HepG2 (cell line): ENCODE measurements around the gene EPHX1. TPM values are rescaled to one million over a fixed set of nuclear protein-coding genes. Genes with fewer than 3 reads are reported as not detected.
"Not testable (repeated sequence)": the region's sequence is repeated elsewhere in the genome, so short reads cannot be mapped to it uniquely, and the experiment has no call there.

Source experiments
- ATAC-seq: fragments of 200-7000 bp; cut with Tn5 transposase; 3 replicates; pipeline ENCODE4 v1.9.1; 2020; ENCODE audit warnings: mild to moderate bottlenecking, moderate library complexity
- BruUV-seq: library from RNA; stranded (reverse); fragments of 400-500 nt; replicated peaks from 2 replicates; lab custom pipeline; 2021; lab: Mats Ljungman, UMichigan
- CTCF ChIA-PET: fragments of 300-600 bp; formaldehyde crosslinking; extraction: SDS; loops from one replicate; lab custom pipeline; 2021; ENCODE audit warnings: low total read pairs, inconsistent platforms, low intra/inter-chr PET ratio; lab: Yijun Ruan, JAX
- POLR2A ChIA-PET: fragments of 350-600 bp; sonication (Branson Sonifier 250); formaldehyde crosslinking; loops from one replicate; lab custom pipeline; 2020; ENCODE audit warnings: antibody characterized with exemption, inconsistent platforms; lab: Yijun Ruan, JAX
- DNase-seq: peaks from one replicate; pipeline ENCODE4 v3.0.0-alpha.2; 2015; ENCODE audit warnings: low spot score
- FAIRE-seq: peaks from 3 replicates; lab custom pipeline; 2011; peaks lifted over from hg19 to GRCh38; lab: Jason Lieb, UNC
- H2AFZ ChIP-seq: one replicate; pipeline ENCODE4 v1.6.1; 2011; ENCODE audit warnings: low read length, inconsistent platforms
- H3K27ac ChIP-seq: fragments of 300-600 bp; 3 replicates; pipeline ENCODE4 v1.8.0; 2011; ENCODE audit warnings: mixed run types, mild to moderate bottlenecking, mixed read lengths, low read length, inconsistent platforms; ENCODE audit not compliant: insufficient read depth; ENCODE audit errors: extremely low read length
- H3K27me3 ChIP-seq, 2 experiments: fragments of 200-600 bp in 1 of 2; 2 replicates in 1 of 2; 3 replicates in 1 of 2; pipeline versions ENCODE4 v1.6.0 to v1.8.0; 2011; ENCODE audit warnings: low read length in 2 of 2, mild to moderate bottlenecking in 2 of 2, moderate library complexity in 2 of 2, inconsistent platforms in 1 of 2; ENCODE audit not compliant: insufficient read depth in 2 of 2, control insufficient read depth in 1 of 2
- H3K36me3 ChIP-seq, 2 experiments: fragments of 200-600 bp in 1 of 2; replicated peaks in 1 of 2; 2 replicates in 1 of 2; 3 replicates in 1 of 2; pipeline versions ENCODE4 v1.5.1 to v1.8.0; 2011; ENCODE audit warnings: low read length in 2 of 2, inconsistent platforms in 1 of 2; ENCODE audit not compliant: insufficient read depth in 2 of 2, control insufficient read depth in 1 of 2
- H3K4me1 ChIP-seq: 2 replicates; pipeline ENCODE4 v1.5.1; 2012; ENCODE audit warnings: low read length, inconsistent platforms; ENCODE audit not compliant: insufficient read depth
- H3K4me2 ChIP-seq: 2 replicates; pipeline ENCODE4 v1.6.0; 2011; ENCODE audit warnings: low read depth, low read length, inconsistent platforms
- H3K4me3 ChIP-seq, 3 experiments: fragments of 200-600 bp in 1 of 3; sonication (generic), shearing (Covaris generic) in 1 of 3; replicated peaks in 1 of 3; 2 replicates each; pipeline ENCODE4 v1.5.1; 2011 to 2016; ENCODE audit warnings: low read length in 3 of 3, inconsistent platforms in 2 of 3, low read depth in 2 of 3, mild to moderate bottlenecking in 2 of 3, control low read depth in 1 of 3, mixed read lengths in 1 of 3; ENCODE audit not compliant: insufficient read depth in 1 of 3
- H3K79me2 ChIP-seq: one replicate; pipeline ENCODE4 v1.6.1; 2011; ENCODE audit warnings: low read length, inconsistent platforms; ENCODE audit not compliant: insufficient read depth
- H3K9ac ChIP-seq: 2 replicates; pipeline ENCODE4 v1.6.0; 2011; ENCODE audit warnings: mild to moderate bottlenecking, low read depth, low read length, inconsistent platforms; ENCODE audit not compliant: insufficient read depth
- H3K9me3 ChIP-seq: 2 replicates; pipeline ENCODE4 v1.5.1; 2012; ENCODE audit warnings: mild to moderate bottlenecking, low read length
- H4K20me1 ChIP-seq: 2 replicates; pipeline ENCODE4 v1.6.0; 2011; ENCODE audit warnings: inconsistent platforms, mild to moderate bottlenecking, low read length, moderate library complexity; ENCODE audit not compliant: insufficient read depth
- JUN ChIP-seq: sonication (generic); formaldehyde crosslinking; IDR thresholded peaks from 2 replicates; pipeline ENCODE4 v1.4.0; 2020; ENCODE audit warnings: mild to moderate bottlenecking, missing genetic modification reagents
- NFYB ChIP-seq: sonication (generic); formaldehyde crosslinking; IDR thresholded peaks from 2 replicates; pipeline ENCODE4 v1.4.0; 2020; ENCODE audit warnings: missing genetic modification reagents
- ZNF232 ChIP-seq: sonication (generic); formaldehyde crosslinking; IDR thresholded peaks from 2 replicates; pipeline ENCODE4 v1.4.0; 2020; ENCODE audit warnings: missing genetic modification reagents, borderline replicate concordance
- WGBS: methylation state at CpG from one replicate; pipeline ENCODE4 v1.1.6; 2017; ENCODE audit warnings: low lambda C conversion rate; 5-methylcytosine and 5-hydroxymethylcytosine counted together
- in situ Hi-C: cut with HindIII; loops from 2 replicates; pipeline ENCODE4 v1.10.0; 2017; ENCODE audit warnings: low pct_unique_long_range_greater_than_20kb; ENCODE audit not compliant: extremely low pct_ligation_motif_present
- intact Hi-C: fragments of 100-400 bp; cut with micrococcal nuclease; formaldehyde crosslinking; loops from one replicate; pipeline ENCODE4 v1.10.0; 2022; ENCODE audit not compliant: unreplicated experiment
- polyA plus RNA-seq, 8 experiments: library from polyadenylated mRNA; depleted of rRNA in 3 of 8; stranded (reverse) in 7 of 8; unstranded in 1 of 8; fragments of >200 nt; fragmentation: Illumina TruSeq in 4 of 8; extraction: Trizol in 4 of 8; gene quantifications; 2 replicates each; pipeline versions ENCODE4 v1.2.1 to v1.2.3, GENCODE V29; 2011 to 2016; ENCODE audit warnings: low read depth in 4 of 8, missing spikeins in 1 of 8, mixed read lengths in 1 of 8; ENCODE audit not compliant: insufficient read depth in 1 of 8
- total RNA-seq, 5 experiments: library from RNA; depleted of rRNA; stranded (reverse); fragments of >200 nt; fragmentation: Illumina TruSeq; extraction: Trizol; gene quantifications; 2 replicates each; pipeline ENCODE4 v1.2.3, GENCODE V29; 2016; ENCODE audit warnings: low read depth in 1 of 5
- TF ChIP-seq, protein P1 (sequence below): sonication (generic); formaldehyde crosslinking; IDR thresholded peaks from 2 replicates; pipeline ENCODE4 v1.8.1; 2023; ENCODE audit warnings: mild to moderate bottlenecking, moderate library complexity, missing genetic modification reagents

The EPHX1 gene
- total and polyA plus RNA-seq, 2 of the 13 experiments (the other 11 are each of a cell fraction or from before 2014, with no cell fraction given): 27.7 to 36.5 TPM

- no peak for TF ChIP-seq JUN (CRISPR knock-in tag)
- TF ChIP-seq, all 625 proteins: peak for 89
Measured at GRCh38 chr1:225809842-225810578, at the start of gene EPHX1 (continued).

DNA sequence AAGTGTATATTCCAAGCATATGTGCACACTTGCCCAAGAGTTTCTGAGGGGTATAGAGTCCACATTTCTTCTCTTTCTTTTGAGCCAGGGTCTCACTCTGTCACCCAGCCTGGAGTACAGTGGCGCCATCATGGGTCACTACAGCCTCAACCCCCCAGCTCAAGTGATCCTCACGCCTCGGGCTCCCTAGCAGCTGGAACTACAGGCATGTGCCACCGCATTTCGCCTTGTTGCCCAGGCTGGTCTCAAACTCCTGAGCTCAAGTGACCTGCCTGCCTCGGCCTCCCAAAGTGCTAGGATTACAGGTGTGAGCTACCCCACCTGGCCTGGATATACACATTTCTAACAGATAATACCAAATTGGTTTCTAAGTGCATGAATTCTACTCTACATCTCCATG is 49.4 kb upstream of the EPHX1 start:
- no peaks in the 10 kb centered on the region for H3K9me3 ChIP-seq
- H4K20me1 ChIP-seq: no peaks in the 10 kb centered on the region
- TF ChIP-seq NFYB (no peak), ZNF232 (CRISPR knock-in tag) (no peak)
- TF ChIP-seq, protein P1, sequence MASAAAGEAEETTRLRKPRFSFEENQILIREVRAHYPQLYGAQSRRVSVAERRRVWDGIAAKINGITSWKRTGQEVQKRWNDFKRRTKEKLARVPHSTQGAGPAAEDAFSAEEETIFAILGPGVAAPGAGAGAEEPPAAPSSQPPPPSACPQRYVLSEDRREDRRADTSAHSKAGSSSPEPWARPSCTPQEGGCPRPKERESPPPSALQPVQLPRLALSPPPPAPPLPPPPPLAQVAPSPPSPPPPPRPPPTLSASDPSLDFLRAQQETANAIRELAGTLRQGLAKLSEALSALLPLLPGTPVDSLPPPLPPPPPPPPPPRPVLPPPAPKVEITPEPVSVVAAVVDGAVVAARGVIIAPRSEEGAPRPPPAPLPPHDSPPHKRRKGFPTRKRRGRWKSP (CRISPR knock-in tag): no peak
- ChIA-PET CTCF (no interaction called here), POLR2A (no interaction called here)
- peaks cover 55% of the 10 kb centered on the region for H3K4me1 ChIP-seq
- H3K79me2 ChIP-seq: no peaks in the 10 kb centered on the region
- intact Hi-C loops (no loop called here), in situ Hi-C loops (no loop called here)
- H3K9ac ChIP-seq: no peak overlapping the region
- no peak overlapping the region for H2AFZ ChIP-seq
- no peaks in the 10 kb centered on the region for H3K27me3 ChIP-seq
- H3K4me2 ChIP-seq: no peak overlapping the region
- no peak overlapping the region for H3K27ac ChIP-seq
- ATAC-seq (no peak), DNase-seq (no peak), FAIRE-seq (no peak)
- 97% methylated on average over 6 of the region's 6 CpGs for WGBS
- no peaks in the 10 kb centered on the region for H3K36me3 ChIP-seq
- no TSS peak for BruUV-seq
- H3K4me3 ChIP-seq: no peak overlapping the region

DNA sequence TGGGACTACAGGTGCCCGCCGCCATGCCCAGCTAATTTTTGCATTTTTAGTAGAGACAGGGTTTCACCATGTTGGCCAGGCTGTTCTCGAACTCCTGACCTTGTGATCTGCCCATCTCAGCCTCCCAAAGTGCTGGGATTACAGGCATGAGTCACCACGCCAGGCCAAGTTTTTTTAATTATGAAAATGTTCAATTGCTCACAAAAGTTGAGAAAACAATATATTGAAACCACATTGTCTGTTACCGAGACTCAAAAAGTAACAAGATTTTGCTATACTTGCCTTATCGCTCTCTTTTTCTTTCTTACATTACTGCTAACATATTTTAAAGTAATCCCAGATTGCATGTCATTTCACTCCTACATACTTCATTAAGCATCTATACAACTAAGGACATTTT is 48.5 kb upstream of the EPHX1 start:
- POLR2A ChIA-PET, in situ Hi-C loops, intact Hi-C loops, H3K36me3 ChIP-seq, H3K4me2 ChIP-seq, DNase-seq, H2AFZ ChIP-seq, H3K4me3 ChIP-seq, H3K27me3 ChIP-seq, CTCF ChIA-PET, H3K9me3 ChIP-seq, BruUV-seq, H3K9ac ChIP-seq, ATAC-seq, H4K20me1 ChIP-seq, FAIRE-seq, H3K79me2 ChIP-seq, H3K27ac ChIP-seq: not testable (repeated sequence)
- WGBS: 93% methylated on average over 6 of the region's 6 CpGs
- peaks cover 54% of the 10 kb centered on the region for H3K4me1 ChIP-seq
